H1 (cell line): Measurements from ENCODE around the gene IQCK. TPM values are rescaled to one million over a fixed set of nuclear protein-coding genes. Genes with fewer than 3 reads are reported as not detected.

Source experiments
- ASH2L ChIP-seq: fragments of 200-600, 300-600 bp; sonication (generic); IDR thresholded peaks from one replicate; pipeline ENCODE4 v1.7.1; 2017; ENCODE audit warnings: low read length
- CHD7 ChIP-seq: fragments of 300-600 bp; sonication (generic); IDR thresholded peaks from 2 replicates; pipeline ENCODE4 v1.7.1; 2012; ENCODE audit warnings: low read length, moderate library complexity, mild to moderate bottlenecking, inconsistent platforms; ENCODE audit not compliant: insufficient replicate concordance
- EGR1 ChIP-seq: IDR thresholded peaks from 2 replicates; pipeline ENCODE4 v1.6.1; 2011; ENCODE audit warnings: low read depth, low read length, borderline replicate concordance
- EP300 ChIP-seq, 2 experiments: IDR thresholded peaks; 1 replicate in 1 of 2; 2 replicates in 1 of 2; pipeline ENCODE4 v1.6.1; 2011 to 2012; ENCODE audit warnings: low read depth in 2 of 2, low read length in 2 of 2, mild to moderate bottlenecking in 2 of 2, borderline replicate concordance in 1 of 2, inconsistent platforms in 1 of 2, moderate library complexity in 1 of 2
- JUN ChIP-seq: IDR thresholded peaks from 2 replicates; pipeline ENCODE4 v1.6.1; 2011; ENCODE audit warnings: low read depth, mild to moderate bottlenecking, improper control_type of control experiment, low read length
- NRF1 ChIP-seq: IDR thresholded peaks from 2 replicates; pipeline ENCODE4 v1.6.1; 2011; ENCODE audit warnings: mild to moderate bottlenecking, low read depth, low read length, improper control_type of control experiment
- RXRA ChIP-seq: IDR thresholded peaks from 2 replicates; pipeline ENCODE4 v1.6.1; 2011; ENCODE audit warnings: low read depth, mild to moderate bottlenecking, low read length, moderate library complexity; ENCODE audit not compliant: insufficient read depth
- SIN3A ChIP-seq, 2 experiments: IDR thresholded peaks in 1 of 2; conservative IDR thresholded peaks in 1 of 2; 2 replicates each; pipeline ENCODE4 v1.6.1; 2011 to 2012; ENCODE audit warnings: low read length in 2 of 2, improper control_type of control experiment in 1 of 2, low read depth in 1 of 2, mild to moderate bottlenecking in 1 of 2
- polyA plus RNA-seq, 7 experiments: library from polyadenylated mRNA; depleted of rRNA in 3 of 7; stranded (reverse) in 5 of 7; unstranded in 2 of 7; fragments of >200 nt in 5 of 7; fragments of 200-250 nt in 2 of 7; gene quantifications; 1 replicate in 5 of 7; 2 replicates in 1 of 7; 4 replicates in 1 of 7; pipeline versions ENCODE4 v1.2.1 to v1.2.3, GENCODE V29; 2011 to 2013; ENCODE audit warnings: missing spikeins in 2 of 7, mixed read lengths in 2 of 7
- total RNA-seq: library from RNA; stranded (reverse); fragmentation: NEBNext Ultra II Directional; extraction: Animal tissue kit (Norgen Biotek cat#: 25700); gene quantifications from 2 replicates; pipeline ENCODE4 v1.2.1, GENCODE V29; 2021

Gene IQCK
- total and polyA plus RNA-seq, 2 of the 8 experiments (the other 6 are each of a cell fraction or from before 2014, with no cell fraction given): 6.2 to 9.3 TPM

- TF ChIP-seq CHD7 (no peak), EP300 (IDR thresholded peaks at IDR 0.05; ENCODE audit: borderline replicate concordance in 1 of 2, low read depth in 2 of 2, low read length in 2 of 2) (no peak), RXRA (no peak), EGR1 (no peak), JUN (no peak), ASH2L (no peak), SIN3A (conservative IDR thresholded peaks at IDR 0.05 in 1 of 2, IDR thresholded peaks at IDR 0.05 in 1 of 2; ENCODE audit: low read depth in 1 of 2, low read length in 2 of 2) (no peak), NRF1 (no peak)
These were observed 99.8 kb downstream of the IQCK start (continued) for GRCh38 chr16:19817875-19818274.
